ENCODE results near the gene PSMD1.

Gene PSMD1

GRCh38 chr2:231110551-231110950 lies 53.9 kb downstream of the PSMD1 start:
- no peak for DNase-seq (ENCODE audit: low read depth in 2 of 3, low spot score in 1 of 3)

- DNase-seq (ENCODE audit: low read depth in 2 of 3, low spot score in 1 of 3), result no peak
Measured at GRCh38 chr2:231111987-231112386, 55.3 kb downstream of the PSMD1 start.

GRCh38 chr2:231113489-231113888 lies 56.8 kb downstream of the PSMD1 start:
- DNase-seq (ENCODE audit: low read depth in 2 of 3, low spot score in 1 of 3), result no peak

- no peak for DNase-seq (ENCODE audit: low read depth in 2 of 3, low spot score in 1 of 3)
Measured at GRCh38 chr2:231115651-231116050, 59.0 kb downstream of the PSMD1 start.

DNA sequence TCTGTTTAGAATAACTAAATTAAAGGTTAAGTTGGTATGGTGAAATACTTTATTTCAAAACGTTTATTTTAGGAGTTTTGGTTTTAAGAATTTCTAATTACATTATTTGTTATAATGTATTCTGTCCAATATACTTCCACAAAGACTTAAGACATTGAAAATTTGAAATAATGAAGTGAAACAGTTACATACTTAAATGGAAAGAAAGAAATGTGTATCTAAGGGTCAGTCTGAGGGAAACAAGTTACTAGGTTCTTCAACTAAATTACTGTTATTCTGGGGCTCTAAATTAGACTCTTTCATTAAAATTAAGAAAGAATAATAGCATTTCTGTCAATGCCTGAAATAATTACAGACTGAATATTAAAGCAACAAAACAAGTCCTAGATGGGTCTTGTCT lies 60.5 kb downstream of the PSMD1 start:
- no peak for DNase-seq (ENCODE audit: low read depth in 2 of 3, low spot score in 1 of 3)

- DNase-seq (ENCODE audit: low read depth in 2 of 3, low spot score in 1 of 3), result no peak
Measured at GRCh38 chr2:231117922-231118613, 61.4 kb downstream of the PSMD1 start.

DNA sequence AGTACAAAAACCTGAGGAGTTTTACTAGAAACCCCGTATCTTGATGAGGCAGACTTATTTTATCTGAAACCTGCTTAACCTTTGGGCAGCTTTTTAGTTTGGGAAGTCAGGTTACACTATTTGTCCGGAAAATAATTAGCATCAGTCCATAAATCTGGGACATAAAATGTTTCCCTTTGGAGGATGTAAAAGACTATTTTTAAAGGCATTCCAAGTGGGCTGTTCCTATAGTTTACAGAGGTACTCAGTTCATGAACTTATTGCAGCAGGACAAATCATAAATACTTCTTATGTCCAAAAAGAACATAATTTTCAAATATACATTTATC lies 61.9 kb downstream of the PSMD1 start:
- no peak for DNase-seq (ENCODE audit: low read depth in 2 of 3, low spot score in 1 of 3)

DNA sequence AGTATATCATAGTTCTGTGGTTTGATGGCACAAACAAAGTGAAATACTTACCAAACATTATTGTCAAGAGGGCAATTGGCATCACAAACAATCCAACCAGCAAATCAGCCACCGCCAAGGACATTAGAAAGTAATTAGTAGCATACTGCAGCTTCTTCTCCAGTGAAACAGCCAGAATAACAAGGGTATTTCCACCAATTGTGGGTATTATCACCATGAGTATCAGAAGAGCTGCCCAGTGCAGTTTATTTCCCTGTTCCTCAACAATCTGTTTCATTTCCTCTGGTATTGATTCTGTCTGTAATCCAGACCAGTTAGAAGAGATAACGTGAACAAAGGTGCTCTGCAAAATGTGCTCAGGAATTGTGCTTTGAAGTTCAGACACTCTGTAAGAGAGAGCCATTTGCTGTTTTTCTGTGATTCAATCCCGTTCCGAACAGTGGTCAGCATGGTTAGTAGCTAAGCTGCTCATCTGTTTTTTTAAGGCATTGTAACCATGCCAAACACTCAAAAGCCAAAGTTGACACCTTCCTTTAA lies 66.8 kb downstream of the PSMD1 start:
- no peak for DNase-seq (ENCODE audit: low read depth in 2 of 3, low spot score in 1 of 3)

DNA sequence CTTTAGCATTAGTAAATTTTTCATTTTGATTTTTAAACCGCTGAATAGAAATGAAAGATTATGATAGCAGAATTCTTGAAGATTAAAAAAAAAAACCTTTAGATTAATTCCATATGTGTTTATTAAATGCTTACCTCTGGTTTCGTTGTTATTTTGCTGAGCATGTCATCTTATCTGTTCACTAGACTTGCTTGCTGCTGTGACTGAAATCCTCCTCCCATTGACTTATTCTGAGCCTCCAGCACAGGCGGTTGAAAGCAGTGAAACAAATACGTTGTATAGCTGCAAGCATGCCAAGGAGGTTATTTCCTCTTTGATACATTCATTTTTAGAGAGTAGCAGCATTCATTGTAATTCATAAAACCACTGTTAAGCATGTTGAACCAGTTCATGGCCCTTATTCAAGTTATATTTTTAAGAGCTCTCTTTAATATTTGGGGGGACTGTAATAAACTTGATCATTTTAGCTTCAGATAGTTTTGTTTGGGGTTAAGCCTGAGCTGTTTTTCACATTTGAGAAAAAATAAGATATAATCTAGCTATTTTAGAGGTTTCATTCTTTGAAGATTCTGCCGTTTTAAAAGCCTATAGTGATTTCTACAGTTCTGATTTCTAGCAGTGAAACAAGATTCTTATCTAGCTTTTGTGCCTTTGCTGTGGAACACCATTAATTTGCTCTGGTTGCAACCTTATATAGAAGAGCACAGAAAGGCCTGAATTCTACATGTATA lies 68.3 kb downstream of the PSMD1 start, which contains the start of gene HTR2B:
Gene HTR2B (minus strand): TSS at position 205 of the 731 bp plus-strand sequence. CDS start 1,278 bp downstream, outside the sequence.
- DNase-seq (ENCODE audit: low read depth in 2 of 3, low spot score in 1 of 3), result peak in 1 of 3 donors; percentile 5

GRCh38 chr2:231126123-231126522 lies 69.5 kb downstream of the PSMD1 start:
- DNase-seq (ENCODE audit: low read depth in 2 of 3, low spot score in 1 of 3), result no peak

GRCh38 chr2:231127480-231127879 lies 70.8 kb downstream of the PSMD1 start:
- DNase-seq (ENCODE audit: low read depth in 2 of 3, low spot score in 1 of 3), result no peak

- no peak for DNase-seq (ENCODE audit: low read depth in 2 of 3, low spot score in 1 of 3)
Measured at GRCh38 chr2:231127936-231128335, 71.3 kb downstream of the PSMD1 start.

GRCh38 chr2:231128541-231128940 lies 71.9 kb downstream of the PSMD1 start:
- DNase-seq (ENCODE audit: low read depth in 2 of 3, low spot score in 1 of 3), result no peak

DNA sequence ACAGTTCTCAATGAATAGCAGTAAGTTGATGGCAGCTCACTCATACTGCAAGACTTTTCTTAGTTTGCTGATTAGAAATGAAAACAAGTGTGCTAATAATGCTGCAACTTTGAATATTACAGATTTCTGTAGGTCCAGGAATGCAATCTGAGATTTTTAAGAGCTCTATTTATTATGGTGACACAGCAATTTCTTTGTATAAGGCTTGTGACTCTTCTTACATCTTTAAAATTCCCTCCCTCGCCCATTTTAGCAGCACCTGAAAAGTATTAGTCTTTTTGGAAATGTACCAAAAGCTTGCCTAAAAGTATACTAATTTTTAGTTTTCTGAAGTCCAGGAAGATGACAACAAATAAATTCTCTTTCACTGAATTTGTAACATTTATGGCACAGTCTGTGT lies 72.5 kb downstream of the PSMD1 start:
- no peak for DNase-seq (ENCODE audit: low read depth in 2 of 3, low spot score in 1 of 3)

DNA sequence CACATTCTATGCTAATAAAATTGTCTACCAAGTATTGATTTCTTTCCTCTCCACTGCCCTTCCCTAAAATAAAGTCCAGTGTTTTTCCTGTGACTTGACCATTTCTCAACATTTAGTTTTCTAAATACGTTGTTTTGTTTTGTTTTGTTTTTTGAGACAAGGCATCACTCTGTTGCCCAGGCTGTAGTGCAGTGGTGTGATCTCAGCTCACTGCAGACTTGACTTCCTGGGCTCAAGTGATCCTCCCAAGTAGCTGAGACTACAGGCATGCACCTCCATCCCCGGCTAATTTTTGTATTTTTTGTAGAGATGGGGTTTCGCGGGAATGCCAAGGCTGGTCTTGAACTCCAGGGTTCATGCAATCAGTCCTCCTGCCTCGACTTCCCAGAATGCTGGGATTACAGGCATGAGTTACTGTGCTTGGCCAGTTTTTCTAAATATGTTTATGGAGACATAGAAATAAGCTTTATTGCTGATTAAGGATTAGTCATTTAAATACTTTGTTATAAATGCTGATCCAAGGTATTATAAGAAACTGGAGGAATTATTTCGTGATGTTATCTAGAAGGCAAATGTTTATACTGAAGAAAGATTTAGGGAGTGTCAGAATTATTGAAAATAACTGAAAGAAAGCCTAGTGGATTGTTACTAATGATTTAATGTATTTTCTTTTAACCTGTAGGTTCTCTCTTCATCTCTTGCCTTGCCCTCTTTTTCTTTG lies 73.8 kb downstream of the PSMD1 start:
- no peak for DNase-seq (ENCODE audit: low read depth in 2 of 3, low spot score in 1 of 3)

GRCh38 chr2:231132129-231132528 lies 75.5 kb downstream of the PSMD1 start:
- DNase-seq (ENCODE audit: low read depth in 2 of 3, low spot score in 1 of 3), result no peak

DNA sequence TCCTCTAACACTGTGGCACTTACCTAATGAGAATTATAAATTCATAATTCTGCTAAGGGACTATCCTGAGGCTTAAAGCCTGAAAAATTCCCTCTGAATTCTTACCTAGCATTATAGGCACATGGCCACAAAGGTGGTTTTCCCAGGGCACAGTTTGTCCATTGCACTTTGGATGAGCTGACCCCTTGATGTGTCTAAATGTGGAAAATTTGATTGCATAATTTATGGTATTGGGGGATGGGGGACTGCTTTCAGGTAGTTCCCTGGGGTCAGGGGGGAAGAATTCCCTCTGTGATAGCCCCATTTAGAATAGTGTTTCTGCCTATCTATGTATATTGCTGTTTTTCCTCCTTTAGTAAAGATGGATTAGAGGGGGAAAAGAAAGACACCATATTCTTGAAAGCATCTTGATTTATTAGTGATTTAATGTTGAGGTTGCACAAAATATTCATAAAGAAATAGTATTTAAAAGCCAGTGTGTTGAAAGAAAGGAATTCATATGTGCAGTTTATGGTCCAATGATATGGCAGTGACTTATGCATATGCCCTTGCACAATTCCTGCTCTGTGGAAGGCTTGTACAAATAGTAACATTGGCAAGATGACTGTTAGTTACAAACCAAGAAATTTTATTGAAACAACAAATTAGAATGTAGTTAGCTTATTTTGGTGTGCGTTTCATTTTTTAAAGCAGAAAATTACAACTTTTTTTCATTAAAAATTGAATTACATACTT lies 76.9 kb downstream of the PSMD1 start:
- no peak for DNase-seq (ENCODE audit: low read depth in 2 of 3, low spot score in 1 of 3)

GRCh38 chr2:231134910-231135655 lies 78.4 kb downstream of the PSMD1 start:
- no peak for DNase-seq (ENCODE audit: low read depth in 2 of 3, low spot score in 1 of 3)

- DNase-seq (ENCODE audit: low read depth in 2 of 3, low spot score in 1 of 3), result no peak
Measured at GRCh38 chr2:231138699-231139098, 82.0 kb downstream of the PSMD1 start.

GRCh38 chr2:231139796-231140195 lies 83.1 kb downstream of the PSMD1 start:
- no peak for DNase-seq (ENCODE audit: low read depth in 2 of 3, low spot score in 1 of 3)

Data from stimulated activated CD4-positive, alpha-beta T cell treated with anti-CD3 and anti-CD28 coated beads, Interleukin-12 subunit alpha, Interleukin-12 subunit beta, amount 100 ng/mL, for 48 hours (primary cell).